Fibroblast of mammary gland (primary cell): ENCODE data around the gene MAU2.

Experiments used
- DNase-seq: peaks from one replicate; pipeline ENCODE4 v3.0.0-alpha.2; 2010; ENCODE audit warnings: low read depth
- H3K4me3 ChIP-seq: 2 replicates; pipeline ENCODE4 v1.5.1; 2011; ENCODE audit warnings: low read depth, mild to moderate bottlenecking, low read length, moderate library complexity; ENCODE audit not compliant: control insufficient read depth
- CTCF ChIP-seq: conservative IDR thresholded peaks from 2 replicates; pipeline ENCODE4 v1.5.1; 2011; ENCODE audit warnings: low read depth, low read length, inconsistent platforms; ENCODE audit not compliant: control insufficient read depth, insufficient read depth

MAU2 gene

GRCh38 chr19:19278315-19278714, 42.3 kb upstream of the MAU2 start:
- H3K4me3 ChIP-seq: no peak overlapping the region
- TF ChIP-seq CTCF: no peak
- DNase-seq: no peak

- no peak overlapping the region for H3K4me3 ChIP-seq
- DNase-seq: no peak
- TF ChIP-seq CTCF: no peak
Observed at GRCh38 chr19:19279062-19279612, 41.5 kb upstream of the MAU2 start.

GRCh38 chr19:19279853-19280252, 40.8 kb upstream of the MAU2 start:
- no peak for DNase-seq

GRCh38 chr19:19280561-19280960, 40.1 kb upstream of the MAU2 start:
- TF ChIP-seq CTCF: no peak
- peak; percentile 34 for DNase-seq
- no peak overlapping the region for H3K4me3 ChIP-seq

More at GRCh38 chr19:19279853-19280252, 40.8 kb upstream of the MAU2 start:
- no peak overlapping the region for H3K4me3 ChIP-seq
- no peak for TF ChIP-seq CTCF

- DNase-seq: no peak
- H3K4me3 ChIP-seq: no peak overlapping the region
- no peak for TF ChIP-seq CTCF
Observed at GRCh38 chr19:19285686-19286085, 34.9 kb upstream of the MAU2 start.

GRCh38 chr19:19292607-19293006, 28.0 kb upstream of the MAU2 start:
- H3K4me3 ChIP-seq: no peak overlapping the region
- no peak for DNase-seq
- no peak for TF ChIP-seq CTCF

- DNase-seq: no peak
- no peak for TF ChIP-seq CTCF
- H3K4me3 ChIP-seq: no peak overlapping the region
Observed at GRCh38 chr19:19294914-19295313, 25.7 kb upstream of the MAU2 start.
